Fibroblast of lung (primary cell): ENCODE measurements around the gene TBC1D12.

Experiments
- CTCF ChIP-seq, 2 donors: IDR thresholded peaks in 1 of 2; conservative IDR thresholded peaks in 1 of 2; 1 replicate in 1 of 2; 2 replicates in 1 of 2; pipeline ENCODE4 v1.5.1; 2011 to 2012; ENCODE audit warnings: low read length in 2 of 2, control low read depth in 1 of 2, inconsistent platforms in 1 of 2, low read depth in 1 of 2, mild to moderate bottlenecking in 1 of 2
- EZH2 ChIP-seq: IDR thresholded peaks from 2 replicates; pipeline ENCODE4 v1.5.1; 2012; ENCODE audit warnings: low read length, control low read depth, mild to moderate bottlenecking; ENCODE audit errors: missing control alignments

- TF ChIP-seq CTCF (conservative IDR thresholded peaks at IDR 0.05 in 1 of 2, IDR thresholded peaks at IDR 0.05 in 1 of 2; ENCODE audit: low read depth in 1 of 2, low read length in 2 of 2) (no peak), EZH2 (no peak)
Measured at GRCh38 chr10:94423627-94424026, 21.3 kb downstream of the TBC1D12 start.
